K562 (cell line): Measurements from ENCODE around the gene MEF2D. TPM values are rescaled to one million over a fixed set of nuclear protein-coding genes. Genes with fewer than 3 reads are reported as not detected.

Experiments
- ATAC-seq: fragments of 200-7000 bp; cut with Tn5 transposase; 3 replicates; pipeline ENCODE4 v1.9.1; 2020; ENCODE audit warnings: moderate library complexity
- BruUV-seq: library from RNA; stranded (reverse); fragments of 400-500 nt; replicated peaks from 2 replicates; lab custom pipeline; 2021; lab: Mats Ljungman, UMichigan
- CTCF ChIA-PET: fragments of 300-600 bp; formaldehyde crosslinking; extraction: SDS; loops from one replicate; lab custom pipeline; 2021; ENCODE audit warnings: low intra/inter-chr PET ratio; lab: Yijun Ruan, JAX
- POLR2A ChIA-PET: fragments of 300-600, 350-650 bp; sonication (Branson Sonifier 250); formaldehyde crosslinking; extraction: SDS; loops from one replicate; lab custom pipeline; 2021; ENCODE audit warnings: antibody characterized with exemption, inconsistent platforms; lab: Yijun Ruan, JAX
- DNase-seq, 4 experiments: peaks; one replicate each; pipeline versions ENCODE4 v3.0.0 to v3.0.0-alpha.2; 2011 to 2018; ENCODE audit warnings: low spot score in 3 of 4, mixed read lengths in 3 of 4; ENCODE audit errors: extremely low read depth in 1 of 4
- FAIRE-seq: peaks from 2 replicates; lab custom pipeline; 2011; peaks lifted over from hg19 to GRCh38; lab: Jason Lieb, UNC
- H2AFZ ChIP-seq: 2 replicates; pipeline ENCODE4 v1.6.0; 2011; ENCODE audit warnings: low read depth, low read length, control low read depth, inconsistent platforms
- H3K27ac ChIP-seq: fragments of 200-600 bp; 3 replicates; pipeline ENCODE4 v1.8.0; 2011; ENCODE audit warnings: low read depth, mild to moderate bottlenecking, control low read depth, inconsistent platforms, low read length, moderate library complexity, mixed read lengths; ENCODE audit errors: extremely low read depth
- H3K27me3 ChIP-seq, 2 experiments: fragments of 300-600 bp in 1 of 2; 2 replicates in 1 of 2; 3 replicates in 1 of 2; pipeline versions ENCODE4 v1.6.0 to v1.8.0; 2011; ENCODE audit warnings: inconsistent platforms in 2 of 2, low read length in 2 of 2, mild to moderate bottlenecking in 1 of 2, mixed read lengths in 1 of 2, moderate library complexity in 1 of 2; ENCODE audit not compliant: control insufficient read depth in 2 of 2, insufficient read depth in 2 of 2
- H3K36me3 ChIP-seq: fragments of 300-600 bp; 3 replicates; pipeline ENCODE4 v1.8.0; 2011; ENCODE audit warnings: mild to moderate bottlenecking, low read length, inconsistent platforms; ENCODE audit not compliant: control insufficient read depth, insufficient read depth
- H3K4me1 ChIP-seq, 2 experiments: fragments of 200-600 bp in 1 of 2; replicated peaks in 1 of 2; 2 replicates in 1 of 2; 3 replicates in 1 of 2; pipeline versions ENCODE4 v1.5.1 to v1.8.0; 2011; ENCODE audit warnings: inconsistent platforms in 2 of 2, low read length in 2 of 2, mild to moderate bottlenecking in 1 of 2, mixed read lengths in 1 of 2, moderate library complexity in 1 of 2; ENCODE audit not compliant: control insufficient read depth in 2 of 2, insufficient read depth in 2 of 2
- H3K4me2 ChIP-seq: 2 replicates; pipeline ENCODE4 v1.6.1; 2011; ENCODE audit warnings: low read length, control low read depth, inconsistent platforms, mixed read lengths; ENCODE audit not compliant: insufficient read depth
- H3K4me3 ChIP-seq: fragments of 200-600 bp; sonication (generic), shearing (Covaris generic); 2 replicates; pipeline ENCODE4 v1.5.1; 2016; ENCODE audit warnings: control low read depth, inconsistent platforms
- H3K79me2 ChIP-seq: fragments of 200-600 bp; 3 replicates; pipeline ENCODE4 v1.8.0; 2011; ENCODE audit warnings: low read length, inconsistent platforms; ENCODE audit not compliant: control insufficient read depth, insufficient read depth
- H3K9ac ChIP-seq, 2 experiments: 2 replicates each; pipeline versions ENCODE4 v1.6.0 to v1.6.1; 2011; ENCODE audit warnings: low read depth in 2 of 2, low read length in 2 of 2, control low read depth in 1 of 2, inconsistent platforms in 1 of 2, mild to moderate bottlenecking in 1 of 2, mixed read lengths in 1 of 2; ENCODE audit not compliant: insufficient read depth in 1 of 2
- H3K9me1 ChIP-seq: one replicate; pipeline ENCODE4 v1.6.0; 2011; ENCODE audit warnings: inconsistent platforms, mild to moderate bottlenecking, low read length, moderate library complexity; ENCODE audit not compliant: control insufficient read depth, insufficient read depth
- H3K9me3 ChIP-seq: replicated peaks from 2 replicates; pipeline ENCODE4 v1.5.1; 2011; ENCODE audit warnings: low read depth, low read length, inconsistent platforms; ENCODE audit not compliant: control insufficient read depth, insufficient read depth
- H4K20me1 ChIP-seq: replicated peaks from 2 replicates; pipeline ENCODE4 v1.6.1; 2011; ENCODE audit warnings: low read length, inconsistent platforms, mixed read lengths; ENCODE audit not compliant: control insufficient read depth, insufficient read depth
- BHLHE40 ChIP-seq: IDR thresholded peaks from 2 replicates; pipeline ENCODE4 v1.6.1; 2011; ENCODE audit warnings: low read length, improper control_type of control experiment
- BRD9 ChIP-seq: fragments of 450-650 bp; IDR thresholded peaks from 2 replicates; pipeline ENCODE4 v1.6.1; 2018; ENCODE audit warnings: low read depth; ENCODE audit not compliant: partially characterized antibody
- CBFA2T3 ChIP-seq: fragments of 450-650 bp; IDR thresholded peaks from 2 replicates; pipeline ENCODE4 v1.6.1; 2017
- CHCHD3 ChIP-seq: fragments of 250-450 bp; sonication (Bioruptor Pico); IDR thresholded peaks from 2 replicates; pipeline ENCODE4 v2.1.2; 2022; ENCODE audit warnings: mild to moderate bottlenecking
- CHD1 ChIP-seq: fragments of 200-600 bp; sonication (generic); IDR thresholded peaks from one replicate; pipeline ENCODE4 v1.6.1; 2012; ENCODE audit warnings: mild to moderate bottlenecking, moderate library complexity, low read length, inconsistent platforms
- CTCFL ChIP-seq: IDR thresholded peaks from 2 replicates; pipeline ENCODE4 v1.6.1; 2011; ENCODE audit warnings: borderline replicate concordance, low read depth, mild to moderate bottlenecking, moderate library complexity, low read length; ENCODE audit not compliant: insufficient read depth, poor library complexity, severe bottlenecking
- EP400 ChIP-seq: fragments of 450-650 bp; IDR thresholded peaks from 2 replicates; pipeline ENCODE4 v1.6.1; 2017; ENCODE audit warnings: antibody characterized with exemption, mild to moderate bottlenecking, moderate library complexity
- FOXA3 ChIP-seq, 2 experiments: fragments of 450-650 bp in 1 of 2; sonication (generic) in 1 of 2; formaldehyde crosslinking; IDR thresholded peaks in 1 of 2; conservative IDR thresholded peaks in 1 of 2; 2 replicates each; pipeline versions ENCODE4 v1.4.0 to v1.8.0; 2020 to 2022; ENCODE audit warnings: mild to moderate bottlenecking in 2 of 2, missing genetic modification reagents in 1 of 2
- HEY1 ChIP-seq: fragments of 250-450 bp; sonication (Bioruptor Pico); IDR thresholded peaks from 2 replicates; pipeline ENCODE4 v1.5.0; 2020; ENCODE audit warnings: mild to moderate bottlenecking, moderate library complexity, borderline replicate concordance
- LCOR ChIP-seq: sonication (generic); formaldehyde crosslinking; IDR thresholded peaks from 2 replicates; pipeline ENCODE4 v1.8.0; 2022; ENCODE audit warnings: mild to moderate bottlenecking, missing genetic modification reagents
- POLR2H ChIP-seq: IDR thresholded peaks from 2 replicates; pipeline ENCODE4 v1.6.1; 2016; ENCODE audit warnings: missing genetic modification characterization, low read depth, mild to moderate bottlenecking, control low read depth, missing compliant biosample characterization, moderate library complexity
- PTBP1 ChIP-seq: fragments of 200-400 bp; formaldehyde crosslinking; IDR thresholded peaks from 2 replicates; pipeline ENCODE4 v1.6.1; 2017; ENCODE audit warnings: low read depth, low read length
- SMAD2 ChIP-seq: fragments of 150-350 bp; IDR thresholded peaks from 2 replicates; pipeline ENCODE4 v1.6.1; 2014; ENCODE audit warnings: low read depth, mild to moderate bottlenecking, low read length
- THRA ChIP-seq: fragments of 450-650 bp; IDR thresholded peaks from 2 replicates; pipeline ENCODE4 v1.6.1; 2017; ENCODE audit warnings: mild to moderate bottlenecking, moderate library complexity
- ZFPM2 ChIP-seq: fragments of 250-450 bp; sonication (Bioruptor Pico); IDR thresholded peaks from 2 replicates; pipeline ENCODE4 v1.5.1; 2022; ENCODE audit warnings: mild to moderate bottlenecking
- WGBS: fragments of 100-300 bp; shearing (Covaris generic); methylation state at CpG from one replicate; pipeline ENCODE4 v1.1.6; 2016; ENCODE audit warnings: low coverage, mixed read lengths; ENCODE audit not compliant: insufficient coverage; ENCODE audit errors: missing lambda C conversion rate; 5-methylcytosine and 5-hydroxymethylcytosine counted together
- in situ Hi-C: fragments of 300-500 bp; cut with MboI; formaldehyde crosslinking; loops from 4 replicates; pipeline ENCODE4 v1.15.0; 2018; ENCODE audit warnings: inconsistent platforms, mixed read lengths
- intact Hi-C: fragments of 100-400 bp; cut with micrococcal nuclease; formaldehyde crosslinking; loops from 2 replicates; pipeline ENCODE4 v1.14.2; 2022
- polyA plus RNA-seq, 8 experiments: library from polyadenylated mRNA; depleted of rRNA in 4 of 8; stranded (reverse) in 5 of 8; unstranded in 3 of 8; fragments of >200 nt; fragmentation: Nextera tagmentation in 2 of 8; fragmentation: Illumina TruSeq in 1 of 8; extraction: Ambion mirVana in 2 of 8; extraction: Trizol in 1 of 8; gene quantifications; 2 replicates each; pipeline versions ENCODE4 v1.2.1 to v1.2.3, GENCODE V29; 2011 to 2014; ENCODE audit warnings: inconsistent platforms in 1 of 8, missing spikeins in 1 of 8
- total RNA-seq, 7 experiments: library from RNA; depleted of rRNA in 6 of 7; stranded (reverse); fragments of >200 nt in 6 of 7; fragmentation: Illumina TruSeq in 2 of 7; extraction: Trizol in 2 of 7; gene quantifications; 2 replicates each; pipeline versions ENCODE4 v1.2.1 to v1.2.3, GENCODE V29; 2011 to 2021; ENCODE audit warnings: low replicate concordance in 1 of 7
- TF ChIP-seq, protein P1 (sequence below): sonication (generic); formaldehyde crosslinking; IDR thresholded peaks from 2 replicates; pipeline ENCODE4 v1.8.0; 2022; ENCODE audit warnings: missing genetic modification reagents, mild to moderate bottlenecking, borderline replicate concordance

The MEF2D gene
- total and polyA plus RNA-seq, 9 of the 15 experiments (the other 6 are each of a cell fraction or from before 2014, with no cell fraction given): 0.10 to 19.5 (median 2.6) TPM

DNA sequence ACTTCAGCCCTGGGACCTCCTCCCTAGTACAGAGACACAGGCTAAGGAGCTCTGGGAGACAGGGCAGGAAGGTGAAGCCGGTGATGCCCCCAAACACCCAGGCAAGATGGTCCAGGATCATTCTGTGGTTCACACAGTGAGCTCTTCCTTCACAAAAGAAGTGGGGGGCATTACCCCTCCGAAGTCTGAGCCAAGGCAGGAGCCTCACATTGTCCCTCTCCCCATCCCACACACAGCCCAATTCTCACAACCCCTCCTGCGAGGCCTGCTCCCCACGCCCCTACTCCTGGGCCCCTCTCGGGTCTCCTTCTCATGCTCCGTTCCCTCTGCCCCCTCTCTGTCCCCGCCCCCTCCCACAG, 10.7 kb downstream of the MEF2D start:
- 41% methylated on average over 2 of the region's 7 CpGs for WGBS

More for the DNA sequence above, 10.7 kb downstream of the MEF2D start:
- Histone ChIP-seq H3K9me3 (no peaks in the 10 kb centered on the region), H3K27me3 (no peaks in the 10 kb centered on the region), H3K27ac (no peak overlapping the region), H4K20me1 (peaks cover 44% of the 10 kb centered on the region), H3K4me2 (peak overlapping the region; percentile 65), H3K9ac (peak overlapping the region; percentile 20 to 86; a peak in 2 of 4 replicates), H3K36me3 (peaks cover 5% of the 10 kb centered on the region; the same call in 2 of the 3 replicates), H3K79me2 (peaks cover 83% of the 10 kb centered on the region), H3K4me1 (peaks cover 60 to 66% of the 10 kb centered on the region in 2 experiments), H3K4me3 (no peak overlapping the region), H3K9me1 (peaks cover 21% of the 10 kb centered on the region), H2AFZ (no peak overlapping the region)
- CTCF ChIA-PET: no interaction called here
- DNase-seq (no peak), FAIRE-seq (no peak), ATAC-seq (no peak)
- in situ Hi-C loops (no loop called here), intact Hi-C loops (loop anchor here (1.0 to 10.0 kb wide), 2 partner anchors 10 to 55 kb away; partner anchors contain the start of gene MEF2D)
- BruUV-seq: no TSS peak
- POLR2A ChIA-PET: interaction anchor here (1.0 to 7.3 kb wide), 3 partner anchors 9 to 16 kb away, joined by 3 to 62 read pairs (median 4); partner anchors contain the start of gene MEF2D
- no peak for TF ChIP-seq LCOR
- no peak for TF ChIP-seq PTBP1
- no peak for TF ChIP-seq CHCHD3 (CRISPR knock-in tag)
- TF ChIP-seq BRD9: no peak
- TF ChIP-seq THRA: no peak
- no peak for TF ChIP-seq BHLHE40
- no peak for TF ChIP-seq HEY1
- no peak for TF ChIP-seq ZFPM2 (CRISPR knock-in tag)
- no peak for TF ChIP-seq FOXA3 (CRISPR knock-in tag; conservative IDR thresholded peaks at IDR 0.05 in 1 of 2, IDR thresholded peaks at IDR 0.05 in 1 of 2)
- TF ChIP-seq, protein P1, sequence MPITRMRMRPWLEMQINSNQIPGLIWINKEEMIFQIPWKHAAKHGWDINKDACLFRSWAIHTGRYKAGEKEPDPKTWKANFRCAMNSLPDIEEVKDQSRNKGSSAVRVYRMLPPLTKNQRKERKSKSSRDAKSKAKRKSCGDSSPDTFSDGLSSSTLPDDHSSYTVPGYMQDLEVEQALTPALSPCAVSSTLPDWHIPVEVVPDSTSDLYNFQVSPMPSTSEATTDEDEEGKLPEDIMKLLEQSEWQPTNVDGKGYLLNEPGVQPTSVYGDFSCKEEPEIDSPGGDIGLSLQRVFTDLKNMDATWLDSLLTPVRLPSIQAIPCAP (CRISPR knock-in tag): no peak
- TF ChIP-seq EP400: no peak
- no peak for TF ChIP-seq SMAD2
- TF ChIP-seq CBFA2T3: no peak
- TF ChIP-seq CTCFL: no peak
- TF ChIP-seq CHD1: no peak
- TF ChIP-seq POLR2H (tag): no peak
